Liver (tissue), 9 donors: ENCODE results near the gene KIAA1614. TPM values are rescaled to one million over a fixed set of nuclear protein-coding genes. Genes with fewer than 3 reads are reported as not detected.

Experiments
- DNase-seq: peaks from one replicate; pipeline ENCODE4 v3.0.0-alpha.2; 2017; ENCODE audit warnings: low spot score
- H3K27ac ChIP-seq, 2 donors: one replicate each; pipeline ENCODE4 v1.7.0; 2013; ENCODE audit warnings: inconsistent platforms in 2 of 2, low read length in 2 of 2, control low read depth in 1 of 2, low read depth in 1 of 2, mild to moderate bottlenecking in 1 of 2
- H3K27me3 ChIP-seq, 4 donors: one replicate each; pipeline versions ENCODE4 v1.6.1 to v1.7.0; 2013; ENCODE audit warnings: low read length in 3 of 4, inconsistent platforms in 1 of 4, mild to moderate bottlenecking in 1 of 4, moderate library complexity in 1 of 4; ENCODE audit not compliant: control insufficient read depth in 4 of 4, insufficient read depth in 4 of 4
- H3K36me3 ChIP-seq, 4 donors: one replicate each; pipeline versions ENCODE4 v1.6.1 to v1.7.0; 2013; ENCODE audit warnings: low read length in 3 of 4, mild to moderate bottlenecking in 3 of 4, low read depth in 1 of 4, moderate library complexity in 1 of 4; ENCODE audit not compliant: control insufficient read depth in 4 of 4, insufficient read depth in 3 of 4
- H3K4me1 ChIP-seq, 4 donors: one replicate each; pipeline versions ENCODE4 v1.6.1 to v1.7.0; 2013; ENCODE audit warnings: low read length in 3 of 4, mild to moderate bottlenecking in 3 of 4, moderate library complexity in 1 of 4; ENCODE audit not compliant: control insufficient read depth in 4 of 4, insufficient read depth in 4 of 4
- H3K4me3 ChIP-seq, 3 donors: one replicate each; pipeline versions ENCODE4 v1.6.1 to v1.7.0; 2013; ENCODE audit warnings: low read length in 3 of 3, control low read depth in 1 of 3, low read depth in 1 of 3, mild to moderate bottlenecking in 1 of 3
- H3K9ac ChIP-seq, 2 donors: one replicate each; pipeline ENCODE4 v1.7.0; 2013; ENCODE audit warnings: low read length in 2 of 2, mild to moderate bottlenecking in 2 of 2, moderate library complexity in 2 of 2, control low read depth in 1 of 2, low read depth in 1 of 2
- H3K9me3 ChIP-seq, 4 donors: one replicate each; pipeline versions ENCODE4 v1.6.1 to v1.7.0; 2013; ENCODE audit warnings: low read length in 3 of 4; ENCODE audit not compliant: control insufficient read depth in 4 of 4
- EGR1 ChIP-seq, 2 donors: IDR thresholded peaks; 2 replicates each; pipeline ENCODE4 v1.6.1; 2016 to 2018; ENCODE audit warnings: antibody characterized with exemption in 2 of 2, low read depth in 2 of 2
- FOXA1 ChIP-seq: IDR thresholded peaks from 2 replicates; pipeline ENCODE4 v1.6.1; 2016; ENCODE audit warnings: antibody characterized with exemption
- FOXA2 ChIP-seq: IDR thresholded peaks from 2 replicates; pipeline ENCODE4 v1.6.1; 2016; ENCODE audit warnings: antibody characterized with exemption
- GABPA ChIP-seq, 2 donors: IDR thresholded peaks in 1 of 2; conservative IDR thresholded peaks in 1 of 2; 2 replicates each; pipeline ENCODE4 v1.6.1; 2016; ENCODE audit warnings: antibody characterized with exemption in 2 of 2, mild to moderate bottlenecking in 1 of 2, moderate library complexity in 1 of 2
- HNF4A ChIP-seq, 2 donors: conservative IDR thresholded peaks; 2 replicates each; pipeline ENCODE4 v1.6.1; 2016; ENCODE audit warnings: antibody characterized with exemption in 2 of 2, mild to moderate bottlenecking in 2 of 2
- HNF4G ChIP-seq: IDR thresholded peaks from 2 replicates; pipeline ENCODE4 v1.6.1; 2016; ENCODE audit warnings: antibody characterized with exemption
- JUND ChIP-seq, 2 donors: IDR thresholded peaks; 2 replicates each; pipeline ENCODE4 v1.6.1; 2016; ENCODE audit warnings: antibody characterized with exemption in 2 of 2
- NR2F2 ChIP-seq: IDR thresholded peaks from 2 replicates; pipeline ENCODE4 v1.6.1; 2016; ENCODE audit warnings: antibody characterized with exemption
- RXRA ChIP-seq, 2 donors: IDR thresholded peaks; 2 replicates each; pipeline ENCODE4 v1.6.1; 2017 to 2018; ENCODE audit warnings: antibody characterized with exemption in 2 of 2, mild to moderate bottlenecking in 1 of 2
- SP1 ChIP-seq: IDR thresholded peaks from 2 replicates; pipeline ENCODE4 v1.6.1; 2018; ENCODE audit warnings: antibody characterized with exemption, mild to moderate bottlenecking
- WGBS: extraction: QIAGEN DNeasy Blood & Tissue Kit; methylation state at CpG from one replicate; pipeline ENCODE4 v1.1.7; 2013; 5-methylcytosine and 5-hydroxymethylcytosine counted together
- polyA plus RNA-seq, 2 donors: library from polyadenylated mRNA; stranded (reverse) in 1 of 2; unstranded in 1 of 2; fragments of 200-250 nt in 1 of 2; fragments of >200 nt in 1 of 2; fragmentation: Nextera tagmentation in 1 of 2; extraction: Ambion mirVana in 1 of 2; gene quantifications; one replicate each; pipeline versions ENCODE4 v1.2.1 to v1.2.3, GENCODE V29; 2013 to 2015
- total RNA-seq, 2 donors: library from RNA; depleted of rRNA; stranded (reverse); fragments of >200 nt; gene quantifications; one replicate each; pipeline ENCODE4 v1.2.3, GENCODE V29; 2014
- TF ChIP-seq, protein P1 (sequence below): IDR thresholded peaks from 2 replicates; pipeline ENCODE4 v1.6.1; 2016; ENCODE audit warnings: antibody characterized with exemption, mild to moderate bottlenecking
- TF ChIP-seq, protein P2 (sequence below): fragments of 150-350 bp; IDR thresholded peaks from 2 replicates; pipeline ENCODE4 v1.5.1; 2017; ENCODE audit warnings: improper control_type of control experiment, low read depth, low read length; ENCODE audit not compliant: missing input control
- donor health status: healthy.
- donor health status: healthy.
- donor health status: healthy.
- donor health status: healthy.
- donor health status: healthy.

The KIAA1614 gene
- total and polyA plus RNA-seq, 4 donors, result 0.21 to 1.1 (median 0.40) TPM

DNA sequence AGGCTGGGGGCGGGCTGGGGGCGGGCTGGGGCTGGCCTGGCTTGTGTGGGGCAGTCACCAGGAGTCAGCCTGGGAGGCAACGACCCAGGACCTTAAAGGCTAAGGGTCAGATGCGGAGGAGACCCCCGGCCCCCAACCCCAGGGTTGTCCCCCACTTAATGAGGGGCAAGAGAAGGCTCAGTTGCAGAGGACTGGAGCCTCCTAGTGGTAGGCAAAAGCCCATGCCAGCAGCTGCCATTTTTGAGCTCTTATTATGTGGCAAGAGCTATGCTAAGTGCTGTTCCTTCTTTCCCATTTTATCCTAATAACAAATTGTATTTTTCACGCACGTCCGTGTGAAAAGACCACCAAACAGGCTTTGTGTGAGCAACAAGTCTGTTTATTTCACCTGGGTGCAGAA, 8.0 kb downstream of the KIAA1614 start:
- Histone ChIP-seq H3K4me3 (no peak overlapping the region), H3K9ac (no peak overlapping the region), H3K27ac (no peak overlapping the region), H3K36me3 (no peaks in the 10 kb centered on the region), H3K4me1 (peaks cover 1 to 8% (median 1%) of the 10 kb centered on the region in 4 donors), H3K27me3 (no peaks in the 10 kb centered on the region), H3K9me3 (no peaks in the 10 kb centered on the region)
- DNase-seq, result no peak
- no peak for TF ChIP-seq HNF4G
- no peak for TF ChIP-seq RXRA (IDR thresholded peaks at IDR 0.05)
- WGBS, result 87% methylated on average over 8 of the region's 8 CpGs

DNA sequence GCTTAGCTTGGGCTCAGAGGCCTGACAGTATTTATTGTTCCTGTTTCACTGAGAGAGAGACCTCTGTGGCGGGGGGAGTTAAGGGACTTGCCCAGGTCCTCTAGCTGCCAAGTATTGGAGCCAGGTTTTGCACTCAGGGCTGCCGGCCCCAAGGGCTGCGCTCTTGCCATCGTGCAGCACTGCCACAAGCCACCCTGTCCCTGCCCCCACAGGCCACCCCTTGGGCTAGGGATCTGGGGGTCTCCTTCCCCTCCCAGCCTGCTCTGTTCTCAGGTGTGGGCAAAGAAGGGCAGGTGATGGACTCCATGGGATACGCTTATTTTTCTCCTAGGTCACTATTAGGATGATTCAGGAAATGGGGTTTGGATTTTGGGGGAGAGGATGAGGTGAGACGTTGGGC, 8.7 kb downstream of the KIAA1614 start:
- H3K9me3 ChIP-seq, result no peaks in the 10 kb centered on the region
- WGBS, result 93% methylated on average over 6 of the region's 6 CpGs

DNA sequence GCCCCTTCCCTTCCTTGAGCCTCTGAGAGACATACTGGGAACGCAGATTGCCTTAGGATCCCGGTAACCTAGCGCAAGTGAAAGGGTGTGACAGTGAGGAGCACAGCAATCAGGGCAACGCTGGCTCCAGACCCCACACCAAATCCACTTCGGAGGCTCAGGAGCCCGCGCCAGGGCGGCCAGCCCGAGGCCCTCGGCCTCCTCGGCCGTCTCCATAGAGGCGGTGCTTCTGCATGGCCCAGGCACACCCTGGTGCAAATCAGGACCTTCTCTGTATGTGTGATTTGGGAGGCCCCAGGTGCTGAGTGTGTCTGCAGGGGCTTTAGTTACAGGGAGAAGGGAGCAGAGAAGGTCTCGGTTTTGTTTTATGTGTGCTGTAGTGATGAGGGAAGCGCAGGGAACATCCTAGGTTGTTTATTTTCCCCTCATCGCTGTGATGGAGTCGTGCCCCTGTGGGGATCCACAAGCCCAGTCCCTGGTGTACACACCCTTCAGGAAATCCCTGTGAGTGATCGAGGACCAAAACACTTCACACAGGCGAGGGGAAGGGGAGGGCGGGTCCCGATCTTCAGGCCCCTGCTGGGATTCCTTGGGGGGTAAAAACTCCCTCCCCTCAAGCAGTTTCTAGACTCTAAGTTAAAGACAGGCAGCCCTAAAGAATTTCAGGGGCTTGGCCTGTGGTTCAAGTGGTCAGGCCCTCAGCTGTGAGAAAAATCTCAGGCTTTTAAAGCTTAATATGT, 9.4 kb downstream of the KIAA1614 start:
- H3K27me3 ChIP-seq, result no peaks in the 10 kb centered on the region
- WGBS, result 93% methylated on average over 21 of the region's 21 CpGs
- no peaks in the 10 kb centered on the region for H3K9me3 ChIP-seq
- H3K9ac ChIP-seq, result no peak overlapping the region
- H3K36me3 ChIP-seq, result no peaks in the 10 kb centered on the region
- no peak for DNase-seq
- no peak overlapping the region for H3K27ac ChIP-seq
- H3K4me1 ChIP-seq, result peaks cover 1 to 11% (median 4%) of the 10 kb centered on the region in 4 donors
- no peak overlapping the region for H3K4me3 ChIP-seq
- TF ChIP-seq, protein P1, sequence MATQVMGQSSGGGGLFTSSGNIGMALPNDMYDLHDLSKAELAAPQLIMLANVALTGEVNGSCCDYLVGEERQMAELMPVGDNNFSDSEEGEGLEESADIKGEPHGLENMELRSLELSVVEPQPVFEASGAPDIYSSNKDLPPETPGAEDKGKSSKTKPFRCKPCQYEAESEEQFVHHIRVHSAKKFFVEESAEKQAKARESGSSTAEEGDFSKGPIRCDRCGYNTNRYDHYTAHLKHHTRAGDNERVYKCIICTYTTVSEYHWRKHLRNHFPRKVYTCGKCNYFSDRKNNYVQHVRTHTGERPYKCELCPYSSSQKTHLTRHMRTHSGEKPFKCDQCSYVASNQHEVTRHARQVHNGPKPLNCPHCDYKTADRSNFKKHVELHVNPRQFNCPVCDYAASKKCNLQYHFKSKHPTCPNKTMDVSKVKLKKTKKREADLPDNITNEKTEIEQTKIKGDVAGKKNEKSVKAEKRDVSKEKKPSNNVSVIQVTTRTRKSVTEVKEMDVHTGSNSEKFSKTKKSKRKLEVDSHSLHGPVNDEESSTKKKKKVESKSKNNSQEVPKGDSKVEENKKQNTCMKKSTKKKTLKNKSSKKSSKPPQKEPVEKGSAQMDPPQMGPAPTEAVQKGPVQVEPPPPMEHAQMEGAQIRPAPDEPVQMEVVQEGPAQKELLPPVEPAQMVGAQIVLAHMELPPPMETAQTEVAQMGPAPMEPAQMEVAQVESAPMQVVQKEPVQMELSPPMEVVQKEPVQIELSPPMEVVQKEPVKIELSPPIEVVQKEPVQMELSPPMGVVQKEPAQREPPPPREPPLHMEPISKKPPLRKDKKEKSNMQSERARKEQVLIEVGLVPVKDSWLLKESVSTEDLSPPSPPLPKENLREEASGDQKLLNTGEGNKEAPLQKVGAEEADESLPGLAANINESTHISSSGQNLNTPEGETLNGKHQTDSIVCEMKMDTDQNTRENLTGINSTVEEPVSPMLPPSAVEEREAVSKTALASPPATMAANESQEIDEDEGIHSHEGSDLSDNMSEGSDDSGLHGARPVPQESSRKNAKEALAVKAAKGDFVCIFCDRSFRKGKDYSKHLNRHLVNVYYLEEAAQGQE, result no peak
- TF ChIP-seq FOXA1, result no peak
- TF ChIP-seq HNF4A (conservative IDR thresholded peaks at IDR 0.05), result no peak
- TF ChIP-seq RXRA (IDR thresholded peaks at IDR 0.05), result no peak
- no peak for TF ChIP-seq NR2F2
- TF ChIP-seq, protein P2, sequence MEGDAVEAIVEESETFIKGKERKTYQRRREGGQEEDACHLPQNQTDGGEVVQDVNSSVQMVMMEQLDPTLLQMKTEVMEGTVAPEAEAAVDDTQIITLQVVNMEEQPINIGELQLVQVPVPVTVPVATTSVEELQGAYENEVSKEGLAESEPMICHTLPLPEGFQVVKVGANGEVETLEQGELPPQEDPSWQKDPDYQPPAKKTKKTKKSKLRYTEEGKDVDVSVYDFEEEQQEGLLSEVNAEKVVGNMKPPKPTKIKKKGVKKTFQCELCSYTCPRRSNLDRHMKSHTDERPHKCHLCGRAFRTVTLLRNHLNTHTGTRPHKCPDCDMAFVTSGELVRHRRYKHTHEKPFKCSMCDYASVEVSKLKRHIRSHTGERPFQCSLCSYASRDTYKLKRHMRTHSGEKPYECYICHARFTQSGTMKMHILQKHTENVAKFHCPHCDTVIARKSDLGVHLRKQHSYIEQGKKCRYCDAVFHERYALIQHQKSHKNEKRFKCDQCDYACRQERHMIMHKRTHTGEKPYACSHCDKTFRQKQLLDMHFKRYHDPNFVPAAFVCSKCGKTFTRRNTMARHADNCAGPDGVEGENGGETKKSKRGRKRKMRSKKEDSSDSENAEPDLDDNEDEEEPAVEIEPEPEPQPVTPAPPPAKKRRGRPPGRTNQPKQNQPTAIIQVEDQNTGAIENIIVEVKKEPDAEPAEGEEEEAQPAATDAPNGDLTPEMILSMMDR, result no peak

More for the DNA sequence above, 8.7 kb downstream of the KIAA1614 start:
- TF ChIP-seq SP1 (no peak), EGR1 (IDR thresholded peaks at IDR 0.05; ENCODE audit: low read depth in 2 of 2) (no peak), HNF4A (conservative IDR thresholded peaks at IDR 0.05) (no peak), JUND (IDR thresholded peaks at IDR 0.05) (no peak), FOXA2 (no peak), GABPA (IDR thresholded peaks at IDR 0.05 in 1 of 2, conservative IDR thresholded peaks at IDR 0.05 in 1 of 2) (no peak)
- TF ChIP-seq, protein P2, result no peak
- TF ChIP-seq, protein P1, result no peak
- Histone ChIP-seq H3K27ac (no peak overlapping the region), H3K4me3 (no peak overlapping the region), H3K27me3 (no peaks in the 10 kb centered on the region), H3K4me1 (peaks cover 1 to 11% (median 4%) of the 10 kb centered on the region in 4 donors), H3K9ac (no peak overlapping the region), H3K36me3 (no peaks in the 10 kb centered on the region)
- DNase-seq, result no peak
